ENCODE measurements around the gene HDGFL2. TPM values are rescaled to one million over a fixed set of nuclear protein-coding genes. Genes with fewer than 3 reads are reported as not detected.

The HDGFL2 gene
- total and polyA plus RNA-seq, 12 donors: 20.5 to 40.9 (median 28.0) TPM

GRCh38 chr19:4431296-4431695 is 40.8 kb upstream of the HDGFL2 start:
- Histone ChIP-seq H3K36me3 (peaks cover 0 to 72% (median 3%) of the 10 kb centered on the region in 9 donors), H3K4me1 (peaks cover 0 to 23% (median 0%) of the 10 kb centered on the region in 9 donors), H3K9me3 (no peaks in the 10 kb centered on the region), H3K4me3 (no peak overlapping the region), H3K27ac (peak overlapping the region in 1 of 10 donors; percentile 69), H3K27me3 (no peaks in the 10 kb centered on the region)
- TF ChIP-seq, protein P1, sequence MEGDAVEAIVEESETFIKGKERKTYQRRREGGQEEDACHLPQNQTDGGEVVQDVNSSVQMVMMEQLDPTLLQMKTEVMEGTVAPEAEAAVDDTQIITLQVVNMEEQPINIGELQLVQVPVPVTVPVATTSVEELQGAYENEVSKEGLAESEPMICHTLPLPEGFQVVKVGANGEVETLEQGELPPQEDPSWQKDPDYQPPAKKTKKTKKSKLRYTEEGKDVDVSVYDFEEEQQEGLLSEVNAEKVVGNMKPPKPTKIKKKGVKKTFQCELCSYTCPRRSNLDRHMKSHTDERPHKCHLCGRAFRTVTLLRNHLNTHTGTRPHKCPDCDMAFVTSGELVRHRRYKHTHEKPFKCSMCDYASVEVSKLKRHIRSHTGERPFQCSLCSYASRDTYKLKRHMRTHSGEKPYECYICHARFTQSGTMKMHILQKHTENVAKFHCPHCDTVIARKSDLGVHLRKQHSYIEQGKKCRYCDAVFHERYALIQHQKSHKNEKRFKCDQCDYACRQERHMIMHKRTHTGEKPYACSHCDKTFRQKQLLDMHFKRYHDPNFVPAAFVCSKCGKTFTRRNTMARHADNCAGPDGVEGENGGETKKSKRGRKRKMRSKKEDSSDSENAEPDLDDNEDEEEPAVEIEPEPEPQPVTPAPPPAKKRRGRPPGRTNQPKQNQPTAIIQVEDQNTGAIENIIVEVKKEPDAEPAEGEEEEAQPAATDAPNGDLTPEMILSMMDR (IDR thresholded peaks at IDR 0.05): no peak
- intact Hi-C loops (cut with DNase I): no loop called here
- WGBS, 2 donors: 85 to 93% methylated on average over 9 of the region's 9 CpGs
- no peak for DNase-seq
- no peak for ATAC-seq

- TF ChIP-seq, protein P1 (IDR thresholded peaks at IDR 0.05): no peak
- intact Hi-C loops (cut with DNase I): no loop called here
- peak in 6 of 8 donors; percentile 44 to 76 (median 66) for ATAC-seq
- peaks cover 0 to 67% (median 3%) of the 10 kb centered on the region in 9 donors for H3K36me3 ChIP-seq
- peak overlapping the region in 2 of 10 donors; percentile 44 to 69 for H3K27ac ChIP-seq
- 90 to 93% methylated on average over 26 of the region's 26 CpGs for WGBS, 2 donors
- H3K4me3 ChIP-seq: peak overlapping the region in 1 of 10 donors; percentile 16
- H3K4me1 ChIP-seq: peaks cover 0 to 23% (median 0%) of the 10 kb centered on the region in 9 donors
- no peaks in the 10 kb centered on the region for H3K27me3 ChIP-seq
- no peaks in the 10 kb centered on the region for H3K9me3 ChIP-seq
- no peak for DNase-seq
These were observed 40.1 kb upstream of the HDGFL2 start for GRCh38 chr19:4431808-4432674.

DNA sequence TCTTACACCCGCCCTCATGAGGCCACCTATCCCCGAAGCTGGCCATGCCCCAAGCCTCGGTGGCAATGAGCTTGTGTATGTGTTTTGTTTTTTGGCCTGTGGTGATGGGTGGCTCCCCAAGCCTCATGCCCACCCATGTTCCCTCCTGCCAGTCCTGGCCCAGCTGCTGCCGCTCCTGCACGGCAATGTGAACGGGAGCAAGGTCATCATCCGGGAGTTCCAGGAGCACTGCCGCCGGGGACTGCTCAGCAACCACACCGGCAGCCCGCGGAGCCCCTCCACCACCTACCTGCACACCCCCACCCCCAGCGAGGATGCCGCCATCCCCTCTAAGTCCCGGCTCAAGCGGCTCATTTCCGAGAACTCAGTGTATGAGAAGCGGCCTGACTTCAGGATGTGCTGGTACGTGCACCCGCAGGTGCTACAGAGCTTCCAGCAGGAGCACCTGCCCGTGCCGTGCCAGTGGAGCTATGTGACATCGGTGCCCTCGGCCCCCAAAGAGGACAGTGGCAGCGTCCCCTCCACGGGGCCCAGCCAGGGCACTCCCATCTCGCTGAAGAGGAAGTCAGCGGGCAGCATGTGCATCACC is 39.1 kb upstream of the HDGFL2 start:
- Histone ChIP-seq H3K27me3 (no peaks in the 10 kb centered on the region), H3K36me3 (peaks cover 0 to 72% (median 3%) of the 10 kb centered on the region in 9 donors), H3K4me1 (peaks cover 0 to 23% (median 0%) of the 10 kb centered on the region in 9 donors), H3K27ac (no peak overlapping the region), H3K9me3 (no peaks in the 10 kb centered on the region), H3K4me3 (no peak overlapping the region)
- no peak for DNase-seq
- no peak for ATAC-seq
- intact Hi-C loops (cut with DNase I): no loop called here
- 96 to 97% methylated on average over 28 of the region's 28 CpGs for WGBS, 2 donors
- TF ChIP-seq, protein P1 (IDR thresholded peaks at IDR 0.05): no peak

GRCh38 chr19:4434391-4434790 is 37.7 kb upstream of the HDGFL2 start:
- Histone ChIP-seq H3K4me1 (peaks cover 0 to 23% (median 0%) of the 10 kb centered on the region in 9 donors), H3K36me3 (peaks cover 0 to 74% (median 3%) of the 10 kb centered on the region in 9 donors), H3K27ac (no peak overlapping the region), H3K27me3 (no peaks in the 10 kb centered on the region), H3K9me3 (no peaks in the 10 kb centered on the region), H3K4me3 (no peak overlapping the region)
- intact Hi-C loops (cut with DNase I): no loop called here
- ATAC-seq (no peak), DNase-seq (no peak)
- TF ChIP-seq, protein P1 (IDR thresholded peaks at IDR 0.05): no peak
- WGBS, 2 donors: 86 to 91% methylated on average over 9 of the region's 9 CpGs

Data from heart right ventricle (tissue), 16 donors.